HG03135 (cell line): Measurements from ENCODE around the gene KIAA1549.

Source experiments
- ATAC-seq: cut with Tn5 transposase; IDR thresholded peaks from one replicate; pipeline ENCODE4 v1.9.1; 2021; ENCODE audit warnings: mild to moderate bottlenecking, moderate library complexity; ENCODE audit not compliant: unreplicated experiment

The KIAA1549 gene

DNA sequence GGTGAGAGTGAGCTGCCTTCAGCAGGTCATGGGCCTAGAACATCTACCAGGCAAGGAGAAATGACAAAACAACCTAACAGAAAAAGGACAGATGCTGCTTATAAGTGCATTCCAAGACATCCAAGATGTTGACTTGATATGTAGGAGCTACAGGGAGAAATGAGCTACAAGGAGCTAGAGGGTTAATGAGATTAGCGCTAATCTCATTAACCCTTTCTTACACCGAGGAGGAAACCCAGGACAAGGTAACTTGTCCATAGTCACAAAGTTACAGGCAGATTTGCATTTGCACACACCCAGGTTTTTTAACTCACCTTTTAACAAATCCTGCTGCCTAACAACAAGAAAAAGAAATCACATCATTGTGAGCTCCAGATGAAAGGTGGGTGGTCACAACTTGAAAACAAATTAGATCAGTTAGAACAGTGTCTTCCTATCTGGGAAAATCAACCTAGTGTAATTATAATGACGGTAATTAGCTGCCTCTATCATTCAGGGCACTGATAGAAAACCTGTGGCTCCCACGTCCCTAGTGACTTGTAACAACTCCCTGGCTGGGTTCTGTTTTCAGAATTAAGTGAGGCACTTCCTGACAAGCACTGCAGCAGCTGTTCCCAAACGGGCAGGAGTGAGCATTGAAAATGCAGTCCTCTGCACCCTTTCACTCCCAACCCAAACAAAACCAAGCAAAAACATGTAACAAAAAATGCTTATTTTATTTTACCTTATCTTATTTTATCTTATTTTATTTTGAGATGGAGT is 5.7 kb downstream of the KIAA1549 start:
- no peak for ATAC-seq

GRCh38 chr7:138974675-138975292 is 6.4 kb downstream of the KIAA1549 start:
- ATAC-seq = no peak

DNA sequence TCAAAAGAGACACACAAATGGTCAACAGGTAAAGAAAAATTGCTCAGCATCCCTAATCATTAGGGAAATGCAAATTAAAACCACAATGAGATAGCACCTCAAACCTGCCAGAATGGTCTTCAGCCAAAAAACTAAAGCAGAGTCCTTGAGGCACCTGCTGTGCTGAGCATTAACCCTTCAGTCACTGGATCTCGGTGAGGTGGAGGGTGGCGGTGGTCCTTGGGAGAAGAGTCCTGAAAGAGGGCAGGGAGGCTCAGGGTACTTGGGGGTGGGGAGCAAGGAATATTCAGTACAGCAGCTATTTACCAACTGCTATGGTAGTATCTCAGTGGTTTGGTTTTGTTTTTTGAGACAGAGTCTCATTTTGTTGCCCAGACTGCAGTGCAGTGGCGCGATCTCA is 7.1 kb downstream of the KIAA1549 start:
- no peak for ATAC-seq

- no peak for ATAC-seq
Measured at GRCh38 chr7:138970952-138971351, 10.2 kb downstream of the KIAA1549 start.

DNA sequence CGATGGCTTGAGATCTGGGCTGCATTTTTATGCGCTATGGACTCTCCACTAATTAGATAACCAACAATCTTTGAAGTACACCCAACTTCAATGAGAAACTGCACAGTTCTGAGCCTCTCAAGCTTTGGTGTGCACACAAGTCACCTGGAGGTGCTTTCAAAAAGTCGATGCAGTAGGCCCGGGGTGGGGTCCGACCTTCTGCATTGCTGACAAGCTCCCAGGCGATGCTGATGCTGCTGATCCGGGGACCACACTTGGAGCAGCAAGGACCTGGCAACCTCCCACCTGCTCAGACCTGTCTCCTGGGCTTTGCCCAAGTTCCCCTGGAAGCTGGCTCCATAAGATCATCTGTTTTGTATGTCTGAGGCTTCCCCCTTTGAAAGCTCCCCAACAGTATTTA is 10.7 kb downstream of the KIAA1549 start:
- ATAC-seq = no peak

- no peak for ATAC-seq
Measured at GRCh38 chr7:138967159-138967558, 14.0 kb downstream of the KIAA1549 start.

- ATAC-seq = no peak
Measured at GRCh38 chr7:138964624-138965436, 16.4 kb downstream of the KIAA1549 start.

DNA sequence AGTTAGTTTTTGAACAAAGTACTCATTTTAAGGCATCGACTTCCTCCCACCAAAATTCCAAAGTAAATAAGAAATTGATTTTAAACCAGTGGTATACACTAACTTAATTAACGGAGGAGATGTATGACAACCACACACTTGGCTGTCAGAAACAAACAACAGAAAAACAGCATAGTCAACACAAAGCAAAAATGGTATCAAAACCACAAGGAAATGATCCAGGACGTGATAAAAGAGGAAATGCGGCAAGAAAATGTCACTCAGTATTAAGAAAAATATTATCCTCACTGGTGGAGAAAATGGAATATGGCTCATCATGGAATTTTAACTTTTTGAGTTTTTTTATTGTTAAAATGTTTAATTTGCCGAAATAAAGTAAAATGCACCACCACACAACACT is 17.5 kb downstream of the KIAA1549 start:
- ATAC-seq = no peak

- ATAC-seq = no peak
Measured at GRCh38 chr7:138962561-138963270, 18.5 kb downstream of the KIAA1549 start.

DNA sequence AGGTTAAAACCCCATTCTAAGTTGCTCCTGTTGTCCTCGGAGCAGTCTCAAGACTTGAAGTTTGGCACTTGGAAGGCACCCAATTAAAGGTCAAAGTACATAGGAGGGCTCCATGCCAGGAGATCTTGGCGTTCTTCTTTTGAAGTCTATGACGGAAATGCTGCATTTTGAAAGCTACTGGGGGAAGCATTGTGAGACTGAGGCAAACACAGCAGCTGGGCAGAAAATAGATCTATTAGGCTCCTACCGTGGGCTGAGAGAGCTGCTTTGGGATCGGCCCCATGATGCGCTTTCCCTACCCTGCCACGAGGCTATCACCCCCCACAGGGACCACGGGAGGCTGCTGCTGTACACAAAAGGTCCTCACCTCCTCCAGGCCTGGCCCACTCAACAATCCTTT is 20.0 kb downstream of the KIAA1549 start:
- no peak for ATAC-seq

GRCh38 chr7:138958391-138958956 is 22.7 kb downstream of the KIAA1549 start:
- ATAC-seq = no peak

DNA sequence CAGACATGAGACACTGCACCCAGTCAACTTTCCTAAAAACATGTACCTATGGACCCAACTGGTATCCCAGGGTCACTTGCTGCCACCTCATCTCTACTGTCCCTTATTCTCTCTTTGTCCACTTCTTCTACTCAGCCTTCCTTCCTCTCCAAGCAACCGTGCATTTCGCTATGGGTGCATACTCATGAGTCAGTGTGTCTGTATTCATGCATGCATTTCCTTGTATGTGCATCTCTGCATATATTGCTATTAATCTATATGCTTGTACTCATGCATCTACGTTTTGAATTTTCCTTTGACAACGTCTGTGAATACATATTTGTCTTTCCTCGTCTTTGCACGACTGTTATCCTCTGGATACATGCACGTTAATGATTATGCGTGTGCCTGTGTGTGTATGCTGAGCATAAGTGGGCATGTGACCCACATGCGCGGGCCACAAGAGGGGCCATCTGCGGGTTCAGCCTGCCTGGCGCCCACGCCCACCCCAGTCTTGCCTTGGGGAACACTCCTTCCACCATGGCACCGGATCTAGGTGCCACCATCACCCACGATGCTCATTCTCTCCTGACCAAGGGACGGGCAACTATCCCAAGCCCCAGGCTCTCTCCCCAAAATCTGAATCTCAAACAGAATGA is 23.3 kb downstream of the KIAA1549 start:
- no peak for ATAC-seq

DNA sequence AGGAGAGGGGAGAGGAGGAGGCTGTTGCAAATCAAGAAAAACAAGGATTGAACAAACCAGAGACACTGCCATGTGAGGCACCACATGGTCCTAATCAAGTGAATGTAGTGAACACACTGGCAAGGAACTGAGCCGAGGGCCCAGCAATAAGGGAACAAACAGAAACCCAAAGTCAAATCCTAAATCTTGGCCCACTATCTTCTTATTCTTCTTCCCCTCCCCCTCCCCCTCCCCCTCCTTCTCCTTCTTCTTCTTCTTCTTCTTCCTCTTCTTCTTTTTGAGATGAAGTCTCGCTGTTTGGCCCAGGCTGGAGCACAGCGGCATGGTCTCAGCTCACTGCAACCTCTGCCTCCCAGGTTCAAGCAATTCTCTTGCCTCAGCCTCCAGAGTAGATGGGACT is 24.0 kb downstream of the KIAA1549 start:
- no peak for ATAC-seq

- ATAC-seq = no peak
Measured at GRCh38 chr7:138954545-138955475, 26.4 kb downstream of the KIAA1549 start.

DNA sequence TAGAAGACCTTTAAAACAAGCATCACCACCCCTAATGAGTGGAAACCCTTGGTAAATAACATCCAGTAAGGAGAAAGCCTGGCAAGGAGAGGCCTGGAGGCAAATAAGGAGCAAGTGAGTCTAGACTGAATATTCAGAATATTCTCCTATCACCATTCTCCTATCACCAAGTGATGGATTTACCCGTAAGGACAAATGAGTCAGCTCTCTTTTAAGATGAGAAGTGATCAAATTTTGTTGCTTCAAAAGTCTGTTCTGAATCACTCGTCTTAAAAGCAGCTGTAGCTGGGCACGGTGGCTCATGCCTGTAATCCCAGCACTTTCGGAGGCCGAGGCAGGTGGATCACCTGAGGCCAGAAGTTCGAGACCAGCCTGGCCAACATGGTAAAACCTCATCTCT is 28.4 kb downstream of the KIAA1549 start:
- ATAC-seq = no peak

GRCh38 chr7:138951953-138952352 is 29.2 kb downstream of the KIAA1549 start:
- ATAC-seq = no peak

GRCh38 chr7:138949421-138950088 is 31.6 kb downstream of the KIAA1549 start:
- no peak for ATAC-seq

- ATAC-seq = peak; percentile 76
Measured at GRCh38 chr7:138948403-138948802, 32.8 kb downstream of the KIAA1549 start.

DNA sequence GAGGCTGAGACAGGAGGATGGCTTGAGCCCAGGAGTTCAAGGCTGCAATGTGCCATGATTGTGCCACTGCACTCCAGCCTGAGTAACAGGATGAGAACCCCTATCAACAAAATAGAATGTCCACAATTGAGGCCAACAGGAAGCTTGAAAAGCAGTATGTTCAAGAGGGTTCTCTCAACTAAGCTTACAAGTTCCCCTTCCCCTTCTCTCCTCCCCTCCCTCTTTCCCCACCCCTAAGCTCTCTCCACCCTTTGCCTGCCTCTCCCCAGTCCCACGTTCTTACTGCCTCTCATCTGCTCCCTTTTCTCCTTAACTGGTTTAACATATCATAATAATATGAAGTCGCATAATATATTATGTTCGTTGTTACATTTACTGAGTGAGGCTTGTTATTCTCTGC is 35.4 kb downstream of the KIAA1549 start:
- ATAC-seq = no peak
